ENCODE results near the gene PEAR1. TPM values are rescaled to one million over a fixed set of nuclear protein-coding genes. Genes with fewer than 3 reads are reported as not detected.

The PEAR1 gene
- total RNA-seq, 2 donors from 2014 or later: 2.0 to 2.9 TPM

- peak in 1 of 2 donors; percentile 14 for DNase-seq
- ATAC-seq: peak; percentile 29
- intact Hi-C loops (cut with DNase I, micrococcal nuclease): loop anchor here in 1 of 2 donors (10.0 kb wide), 1 partner anchor 65 kb away; no protein-coding TSS in a partner anchor
Observed at GRCh38 chr1:156859523-156860112, 33.9 kb upstream of the PEAR1 start.

GRCh38 chr1:156860113-156860627 is 33.3 kb upstream of the PEAR1 start:
- ATAC-seq (peak; percentile 78), DNase-seq (peak in 1 of 2 donors; percentile 48)
- intact Hi-C loops (cut with DNase I, micrococcal nuclease): loop anchor here in 1 of 2 donors (10.0 kb wide), 1 partner anchor 65 kb away; no protein-coding TSS in a partner anchor

GRCh38 chr1:156860628-156861423 is 32.7 kb upstream of the PEAR1 start, which contains the start of gene NTRK1:
Gene NTRK1 (plus strand): TSS chr1:156860865. CDS start chr1:156860935, 70 bp downstream.
- intact Hi-C loops (cut with DNase I, micrococcal nuclease): loop anchor here in 1 of 2 donors (10.0 kb wide), 1 partner anchor 66 kb away; no protein-coding TSS in a partner anchor
- DNase-seq: peak in 1 of 2 donors; percentile 34
- peak; percentile 58 for ATAC-seq

GRCh38 chr1:156862584-156862983 is 30.9 kb upstream of the PEAR1 start:
- intact Hi-C loops (cut with DNase I, micrococcal nuclease): loop anchor here in 1 of 2 donors (10.0 kb wide), 1 partner anchor 68 kb away; no protein-coding TSS in a partner anchor
- no peak for ATAC-seq
- DNase-seq: no peak

GRCh38 chr1:156862997-156863599 is 30.4 kb upstream of the PEAR1 start:
- ATAC-seq (no peak), DNase-seq (no peak)
- intact Hi-C loops (cut with DNase I, micrococcal nuclease): loop anchor here in 1 of 2 donors (10.0 kb wide), 1 partner anchor 68 kb away; no protein-coding TSS in a partner anchor

GRCh38 chr1:156863631-156864030 is 29.9 kb upstream of the PEAR1 start:
- DNase-seq (no peak), ATAC-seq (no peak)
- intact Hi-C loops (cut with DNase I, micrococcal nuclease): loop anchor here in 1 of 2 donors (10.0 kb wide), 1 partner anchor 69 kb away; no protein-coding TSS in a partner anchor

GRCh38 chr1:156864796-156865195 is 28.7 kb upstream of the PEAR1 start:
- ATAC-seq (no peak), DNase-seq (no peak)
- intact Hi-C loops (cut with DNase I, micrococcal nuclease): loop anchor here in 1 of 2 donors (10.0 kb wide), 1 partner anchor 70 kb away; no protein-coding TSS in a partner anchor

GRCh38 chr1:156865258-156865657 is 28.3 kb upstream of the PEAR1 start:
- intact Hi-C loops (cut with DNase I, micrococcal nuclease): loop anchor here in 1 of 2 donors (10.0 kb wide), 1 partner anchor 70 kb away; no protein-coding TSS in a partner anchor
- ATAC-seq (no peak), DNase-seq (no peak)

GRCh38 chr1:156865865-156866248 is 27.7 kb upstream of the PEAR1 start:
- intact Hi-C loops (cut with DNase I, micrococcal nuclease): loop anchor here in 1 of 2 donors (10.0 kb wide), 1 partner anchor 71 kb away; no protein-coding TSS in a partner anchor
- ATAC-seq: no peak
- no peak for DNase-seq

GRCh38 chr1:156866249-156866909 is 27.1 kb upstream of the PEAR1 start:
- ATAC-seq: no peak
- no peak for DNase-seq
- intact Hi-C loops (cut with DNase I, micrococcal nuclease): loop anchor here in 1 of 2 donors (10.0 kb wide), 1 partner anchor 72 kb away; no protein-coding TSS in a partner anchor

GRCh38 chr1:156868341-156868740 is 25.2 kb upstream of the PEAR1 start:
- ATAC-seq (no peak), DNase-seq (no peak)
- intact Hi-C loops (cut with DNase I, micrococcal nuclease): loop anchor here in 1 of 2 donors (10.0 kb wide), 1 partner anchor 74 kb away; no protein-coding TSS in a partner anchor

GRCh38 chr1:156869455-156869854 is 24.1 kb upstream of the PEAR1 start:
- ATAC-seq: no peak
- intact Hi-C loops (cut with DNase I, micrococcal nuclease): loop anchor here in 1 of 2 donors (10.0 kb wide), 1 partner anchor 75 kb away; no protein-coding TSS in a partner anchor

GRCh38 chr1:156873659-156874058 is 19.9 kb upstream of the PEAR1 start:
- ATAC-seq (no peak), DNase-seq (no peak)
- intact Hi-C loops (cut with DNase I, micrococcal nuclease): no loop called here

More at GRCh38 chr1:156869455-156869854, 24.1 kb upstream of the PEAR1 start:
- DNase-seq: no peak

- DNase-seq: no peak
- ATAC-seq: no peak
- intact Hi-C loops (cut with DNase I, micrococcal nuclease): no loop called here
Observed at GRCh38 chr1:156874142-156874541, 19.4 kb upstream of the PEAR1 start.

GRCh38 chr1:156874572-156875340 is 18.8 kb upstream of the PEAR1 start:
- ATAC-seq: no peak
- intact Hi-C loops (cut with DNase I, micrococcal nuclease): no loop called here
- no peak for DNase-seq

- intact Hi-C loops (cut with DNase I, micrococcal nuclease): no loop called here
- DNase-seq (no peak), ATAC-seq (no peak)
Observed at GRCh38 chr1:156875341-156875615, 18.2 kb upstream of the PEAR1 start.

GRCh38 chr1:156876281-156876680 is 17.2 kb upstream of the PEAR1 start:
- intact Hi-C loops (cut with DNase I, micrococcal nuclease): no loop called here
- ATAC-seq (no peak), DNase-seq (no peak)

All from left colon (tissue), 2 donors.